Effector CD8-positive, alpha-beta T cell (primary cell): ENCODE results near the gene CDC42SE2.

Experiments used
- DNase-seq: peaks from one replicate; lab custom pipeline; 2025; lab: John Stamatoyannopoulos, UW
- total RNA-seq, 4 experiments: gene quantifications; one replicate each; lab custom pipeline; 2026; lab: John Stamatoyannopoulos, UW

Gene CDC42SE2
- 521 to 683 (median 610) reads per million in 4 experiments for total RNA-seq

- DNase-seq: peak; percentile 74
Observed at GRCh38 chr5:131263648-131264450, at the start of gene CDC42SE2. Gene CDC42SE2, plus strand, starts transcription at chr5:131264053. Its CDS starts 95,441 bp downstream, at chr5:131359494.

- no peak for DNase-seq
Observed at GRCh38 chr5:131214609-131215227, 49.1 kb upstream of the CDC42SE2 start.

- DNase-seq: no peak
Observed at GRCh38 chr5:131217791-131218190, 46.1 kb upstream of the CDC42SE2 start.

- DNase-seq: no peak
Observed at GRCh38 chr5:131218392-131218791, 45.5 kb upstream of the CDC42SE2 start.

GRCh38 chr5:131220566-131220965, 43.3 kb upstream of the CDC42SE2 start:
- DNase-seq: no peak

GRCh38 chr5:131221008-131221703, 42.7 kb upstream of the CDC42SE2 start:
- DNase-seq: no peak

GRCh38 chr5:131221888-131222287, 42.0 kb upstream of the CDC42SE2 start:
- no peak for DNase-seq

- DNase-seq: no peak
Observed at GRCh38 chr5:131222731-131223130, 41.1 kb upstream of the CDC42SE2 start.

- no peak for DNase-seq
Observed at GRCh38 chr5:131223751-131224386, 40.0 kb upstream of the CDC42SE2 start.

- DNase-seq: no peak
Observed at GRCh38 chr5:131224387-131225201, 39.3 kb upstream of the CDC42SE2 start.

GRCh38 chr5:131225282-131225974, 38.4 kb upstream of the CDC42SE2 start:
- DNase-seq: no peak

GRCh38 chr5:131226899-131227298, 37.0 kb upstream of the CDC42SE2 start:
- no peak for DNase-seq

GRCh38 chr5:131228646-131229045, 35.2 kb upstream of the CDC42SE2 start:
- no peak for DNase-seq

- no peak for DNase-seq
Observed at GRCh38 chr5:131229623-131230022, 34.2 kb upstream of the CDC42SE2 start.

- no peak for DNase-seq
Observed at GRCh38 chr5:131230406-131230805, 33.4 kb upstream of the CDC42SE2 start.

GRCh38 chr5:131239686-131240085, 24.2 kb upstream of the CDC42SE2 start:
- no peak for DNase-seq

GRCh38 chr5:131242728-131243255, 21.1 kb upstream of the CDC42SE2 start:
- DNase-seq: no peak

GRCh38 chr5:131245312-131245711, 18.5 kb upstream of the CDC42SE2 start:
- DNase-seq: no peak

- DNase-seq: no peak
Observed at GRCh38 chr5:131245948-131246347, 17.9 kb upstream of the CDC42SE2 start.

GRCh38 chr5:131246504-131246903, 17.3 kb upstream of the CDC42SE2 start:
- no peak for DNase-seq
